ENCODE data around the gene PROC. TPM values are rescaled to one million over a fixed set of nuclear protein-coding genes. Genes with fewer than 3 reads are reported as not detected.

PROC gene
- total RNA-seq, 1 experiment from 2014 or later = 1.1 TPM

- H3K4me1 ChIP-seq (ENCODE audit: control insufficient read depth, insufficient read depth, low read length) = no peaks in the 10 kb centered on the region
- DNase-seq (ENCODE audit: low read depth, low spot score) (no peak), ATAC-seq (no peak)
- H3K27ac ChIP-seq (ENCODE audit: low read length) = no peak overlapping the region
- intact Hi-C loops (cut with micrococcal nuclease; ENCODE audit: unreplicated experiment) (no loop called here), in situ Hi-C loops (cut with HindIII; ENCODE audit: low pct_unique_long_range_greater_than_20kb, low sequenced_read_pairs) (no loop called here)
- ChIA-PET CTCF (no interaction called here), POLR2A (interaction anchor here (0.6 kb wide), 1 partner anchor 187 kb away, joined by 3 read pairs; no protein-coding TSS in a partner anchor)
- no peaks in the 10 kb centered on the region for H3K9me3 ChIP-seq (ENCODE audit: control insufficient read depth, insufficient read depth, low read depth, low read length)
- no peak overlapping the region for H3K4me3 ChIP-seq (ENCODE audit: low read depth in 2 of 2, low read length in 2 of 2)
- no peak for TF ChIP-seq CTCF (IDR thresholded peaks at IDR 0.05)
- TF ChIP-seq POLR2AphosphoS5 (IDR thresholded peaks at IDR 0.05; ENCODE audit: low read depth, low read length) = no peak
- TF ChIP-seq SIN3A (IDR thresholded peaks at IDR 0.05; ENCODE audit: borderline replicate concordance, insufficient read depth, low read depth, low read length) = no peak
- TF ChIP-seq TCF7L2 (IDR thresholded peaks at IDR 0.05; ENCODE audit: low read depth, low read length) = no peak
- no peak for TF ChIP-seq REST (IDR thresholded peaks at IDR 0.05; ENCODE audit: insufficient read depth in 1 of 2, low read depth in 2 of 2, low read length in 1 of 2)
- BruUV-seq (replicated peaks) = no TSS peak
- no peaks in the 10 kb centered on the region for H3K36me3 ChIP-seq (ENCODE audit: control insufficient read depth, insufficient read depth, low read length)
- H3K27me3 ChIP-seq (ENCODE audit: control insufficient read depth, insufficient read depth, low read length) = no peaks in the 10 kb centered on the region
Measured at GRCh38 chr2:127456960-127457359, 38.7 kb downstream of the PROC start.

GRCh38 chr2:127462461-127462860 is 44.2 kb downstream of the PROC start:
- ChIA-PET CTCF (no interaction called here), POLR2A (no interaction called here)
- H3K36me3 ChIP-seq (ENCODE audit: control insufficient read depth, insufficient read depth, low read length) = no peaks in the 10 kb centered on the region
- no peak for DNase-seq (ENCODE audit: low read depth, low spot score)
- H3K27ac ChIP-seq (ENCODE audit: low read length) = no peak overlapping the region
- H3K4me1 ChIP-seq (ENCODE audit: control insufficient read depth, insufficient read depth, low read length) = no peaks in the 10 kb centered on the region
- in situ Hi-C loops (cut with HindIII; ENCODE audit: low pct_unique_long_range_greater_than_20kb, low sequenced_read_pairs) = no loop called here
- no peak for ATAC-seq
- TF ChIP-seq CTCF (IDR thresholded peaks at IDR 0.05) = no peak
- no peak for TF ChIP-seq TCF7L2 (IDR thresholded peaks at IDR 0.05; ENCODE audit: low read depth, low read length)
- no peak for TF ChIP-seq REST (IDR thresholded peaks at IDR 0.05; ENCODE audit: insufficient read depth in 1 of 2, low read depth in 2 of 2, low read length in 1 of 2)
- no peak for TF ChIP-seq POLR2AphosphoS5 (IDR thresholded peaks at IDR 0.05; ENCODE audit: low read depth, low read length)
- TF ChIP-seq SIN3A (IDR thresholded peaks at IDR 0.05; ENCODE audit: borderline replicate concordance, insufficient read depth, low read depth, low read length) = no peak
- BruUV-seq (replicated peaks) = no TSS peak
- no peak overlapping the region for H3K4me3 ChIP-seq (ENCODE audit: low read depth in 2 of 2, low read length in 2 of 2)
- H3K27me3 ChIP-seq (ENCODE audit: control insufficient read depth, insufficient read depth, low read length) = no peaks in the 10 kb centered on the region
- H3K9me3 ChIP-seq (ENCODE audit: control insufficient read depth, insufficient read depth, low read depth, low read length) = no peaks in the 10 kb centered on the region
- intact Hi-C loops (cut with micrococcal nuclease; ENCODE audit: unreplicated experiment) = no loop called here

Data from Panc1 (cell line).